H9 (cell line): ENCODE results near the gene SFTPA2. TPM values are rescaled to one million over a fixed set of nuclear protein-coding genes. Genes with fewer than 3 reads are reported as not detected.

Source experiments
- DNase-seq: peaks from one replicate; pipeline ENCODE4 v3.0.0-alpha.2; 2017
- H2AFZ ChIP-seq: one replicate; pipeline ENCODE4 v1.6.1; 2013; ENCODE audit warnings: mild to moderate bottlenecking, low read length, control low read depth, moderate library complexity
- H2AK5ac ChIP-seq: 2 replicates; pipeline ENCODE4 v1.6.1; 2013; ENCODE audit warnings: low read length, control low read depth, mixed read lengths; ENCODE audit not compliant: insufficient read length
- H2BK120ac ChIP-seq: one replicate; pipeline ENCODE4 v1.6.1; 2013; ENCODE audit warnings: low read depth, mild to moderate bottlenecking, low read length, control low read depth, inconsistent platforms; ENCODE audit not compliant: poor library complexity, severe bottlenecking
- H2BK12ac ChIP-seq: 2 replicates; pipeline ENCODE4 v1.6.1; 2013; ENCODE audit warnings: low read length, control low read depth, mixed read lengths, low read depth; ENCODE audit not compliant: insufficient read length
- H2BK15ac ChIP-seq: 2 replicates; pipeline ENCODE4 v1.6.1; 2013; ENCODE audit warnings: low read depth, low read length, control low read depth
- H2BK20ac ChIP-seq: one replicate; pipeline ENCODE4 v1.6.1; 2013; ENCODE audit warnings: low read depth, mild to moderate bottlenecking, low read length, control low read depth, inconsistent platforms; ENCODE audit not compliant: poor library complexity, severe bottlenecking
- H2BK5ac ChIP-seq: 2 replicates; pipeline ENCODE4 v1.6.1; 2013; ENCODE audit warnings: low read length, control low read depth, mixed read lengths; ENCODE audit not compliant: insufficient read length
- H3K14ac ChIP-seq: 2 replicates; pipeline ENCODE4 v1.6.1; 2013; ENCODE audit warnings: low read length, control low read depth; ENCODE audit not compliant: insufficient read depth
- H3K18ac ChIP-seq: 2 replicates; pipeline ENCODE4 v1.6.1; 2013; ENCODE audit warnings: low read depth, mild to moderate bottlenecking, mixed read lengths, low read length, control low read depth; ENCODE audit not compliant: insufficient read length
- H3K23ac ChIP-seq: 2 replicates; pipeline ENCODE4 v1.6.1; 2013; ENCODE audit warnings: low read length, control low read depth, mixed read lengths, low read depth; ENCODE audit not compliant: insufficient read length
- H3K23me2 ChIP-seq: 2 replicates; pipeline ENCODE4 v1.6.1; 2013; ENCODE audit warnings: low read depth, mild to moderate bottlenecking, mixed read lengths, low read length, control low read depth; ENCODE audit not compliant: insufficient read length, poor library complexity, severe bottlenecking
- H3K27ac ChIP-seq: 2 replicates; pipeline ENCODE4 v1.5.1; 2013; ENCODE audit warnings: low read length, control low read depth, mixed read lengths, low read depth; ENCODE audit not compliant: insufficient read length
- H3K27me3 ChIP-seq: 2 replicates; pipeline ENCODE4 v1.6.1; 2013; ENCODE audit warnings: low read length, control low read depth, inconsistent platforms; ENCODE audit not compliant: insufficient read depth
- H3K4ac ChIP-seq: 2 replicates; pipeline ENCODE4 v1.6.1; 2013; ENCODE audit warnings: low read depth, mild to moderate bottlenecking, control low read depth, inconsistent platforms, low read length, moderate library complexity
- H3K4me1 ChIP-seq: 2 replicates; pipeline ENCODE4 v1.6.1; 2013; ENCODE audit warnings: low read length, control low read depth, inconsistent platforms; ENCODE audit not compliant: insufficient read depth
- H3K4me2 ChIP-seq: 2 replicates; pipeline ENCODE4 v1.6.1; 2013; ENCODE audit warnings: low read length, control low read depth, mixed read lengths; ENCODE audit not compliant: insufficient read length, insufficient read depth
- H3K56ac ChIP-seq: 2 replicates; pipeline ENCODE4 v1.6.1; 2013; ENCODE audit warnings: low read depth, mild to moderate bottlenecking, mixed read lengths, low read length, control low read depth; ENCODE audit not compliant: insufficient read length
- H3K79me1 ChIP-seq: 2 replicates; pipeline ENCODE4 v1.6.1; 2013; ENCODE audit warnings: low read depth, mild to moderate bottlenecking, moderate library complexity, low read length, control low read depth, inconsistent platforms; ENCODE audit not compliant: insufficient read depth, poor library complexity, severe bottlenecking
- H3K79me2 ChIP-seq: 2 replicates; pipeline ENCODE4 v1.6.1; 2013; ENCODE audit warnings: low read length, control low read depth, inconsistent platforms; ENCODE audit not compliant: insufficient read depth
- H3K9ac ChIP-seq: 2 replicates; pipeline ENCODE4 v1.6.1; 2013; ENCODE audit warnings: low read length, control low read depth, mixed read lengths; ENCODE audit not compliant: insufficient read length; ENCODE audit errors: extremely low read depth
- H3K9me3 ChIP-seq: one replicate; pipeline ENCODE4 v1.6.1; 2013; ENCODE audit warnings: low read depth, low read length, inconsistent platforms; ENCODE audit not compliant: control insufficient read depth
- H3T11ph ChIP-seq: one replicate; pipeline ENCODE4 v1.6.1; 2013; ENCODE audit warnings: mild to moderate bottlenecking, low read length, control low read depth, inconsistent platforms
- H4K20me1 ChIP-seq: one replicate; pipeline ENCODE4 v1.6.1; 2013; ENCODE audit not compliant: control insufficient read depth, insufficient read length, insufficient read depth
- H4K5ac ChIP-seq: 2 replicates; pipeline ENCODE4 v1.6.1; 2013; ENCODE audit warnings: low read depth, mild to moderate bottlenecking, mixed read lengths, low read length, control low read depth; ENCODE audit not compliant: insufficient read length
- H4K8ac ChIP-seq: replicated peaks from 2 replicates; pipeline ENCODE4 v1.6.1; 2013; ENCODE audit warnings: low read length, control low read depth, mixed read lengths, low read depth; ENCODE audit not compliant: insufficient read length
- H4K91ac ChIP-seq: 2 replicates; pipeline ENCODE4 v1.6.1; 2013; ENCODE audit warnings: low read depth, mild to moderate bottlenecking, moderate library complexity, mixed read lengths, low read length, control low read depth; ENCODE audit not compliant: insufficient read length
- H3K27ac Mint-ChIP-seq, 3 experiments: 2 replicates in 2 of 3; 3 replicates in 1 of 3; pipeline ENCODE4 v1.8.0; 2020 to 2021; ENCODE audit warnings: mixed read lengths in 3 of 3, mild to moderate bottlenecking in 1 of 3, moderate library complexity in 1 of 3
- H3K27me3 Mint-ChIP-seq: 2 replicates; pipeline ENCODE4 v1.8.0; 2021; ENCODE audit warnings: low read depth, mild to moderate bottlenecking, moderate library complexity, mixed read lengths
- H3K36me3 Mint-ChIP-seq, 3 experiments: 2 replicates in 2 of 3; 3 replicates in 1 of 3; pipeline ENCODE4 v1.8.0; 2020 to 2021; ENCODE audit warnings: low read depth in 3 of 3, mixed read lengths in 3 of 3; ENCODE audit not compliant: insufficient read depth in 1 of 3
- H3K4me1 Mint-ChIP-seq, 2 experiments: 2 replicates each; pipeline ENCODE4 v1.8.0; 2020; ENCODE audit warnings: mixed read lengths in 2 of 2
- H3K4me3 Mint-ChIP-seq, 2 experiments: 2 replicates in 1 of 2; 3 replicates in 1 of 2; pipeline ENCODE4 v1.8.0; 2020 to 2021; ENCODE audit warnings: mild to moderate bottlenecking in 2 of 2, mixed read lengths in 2 of 2, moderate library complexity in 1 of 2
- H3K9me3 Mint-ChIP-seq, 2 experiments: 2 replicates in 1 of 2; 3 replicates in 1 of 2; pipeline ENCODE4 v1.8.0; 2020; ENCODE audit warnings: mild to moderate bottlenecking in 2 of 2, mixed read lengths in 2 of 2, moderate library complexity in 1 of 2
- CTCF ChIP-seq: fragments of 200-600 bp; sonication (generic); conservative IDR thresholded peaks from 3 replicates; pipeline ENCODE4 v1.8.0; 2021; ENCODE audit warnings: antibody characterized with exemption, mild to moderate bottlenecking
- WGBS: extraction: QIAGEN DNeasy Blood & Tissue Kit; methylation state at CpG from one replicate; pipeline ENCODE4 v1.1.7; 2013; ENCODE audit warnings: missing lambda C conversion rate, low lambda C conversion rate, mixed read lengths; ENCODE audit not compliant: insufficient read length; ENCODE audit errors: extremely low coverage; 5-methylcytosine and 5-hydroxymethylcytosine counted together
- total RNA-seq: library from RNA; stranded (reverse); gene quantifications from 2 replicates; pipeline ENCODE4 v1.2.1, GENCODE V29; 2021

SFTPA2 gene
- total RNA-seq, 1 experiment from 2014 or later = not detected

DNA sequence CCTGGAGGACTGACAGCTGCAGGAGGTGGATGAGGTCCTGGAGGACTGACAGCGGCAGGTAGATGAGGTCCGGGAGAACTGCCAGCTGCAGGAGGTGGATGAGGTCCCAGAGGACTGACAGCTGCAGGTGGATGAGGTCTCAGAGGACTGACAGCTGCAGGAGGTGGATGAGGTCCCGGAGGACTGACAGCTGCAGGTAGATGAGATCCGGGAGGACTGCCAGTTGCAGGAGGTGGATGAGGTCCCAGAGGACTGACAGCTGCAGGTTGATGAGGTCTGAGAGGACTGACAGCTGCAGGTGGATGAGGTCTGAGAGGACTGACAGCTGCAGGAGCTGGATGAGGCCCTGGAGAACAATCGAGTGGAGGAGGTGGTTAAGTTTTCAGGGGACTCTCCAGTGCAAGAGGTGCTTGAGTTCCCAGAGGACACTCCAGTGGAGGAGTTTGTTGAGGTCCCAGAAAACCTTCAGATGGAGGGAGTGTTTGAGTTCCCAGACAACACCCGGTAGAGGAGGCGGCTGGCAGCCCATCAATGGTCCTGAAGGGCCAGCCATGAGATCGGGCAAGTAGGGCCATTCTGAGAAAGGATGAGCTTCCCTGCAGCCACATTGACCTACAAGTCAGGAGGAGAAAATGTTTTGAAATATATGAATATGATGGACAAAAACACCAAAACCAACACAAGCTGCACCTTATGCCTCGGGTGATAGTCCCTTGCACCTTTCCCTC lies 52.6 kb downstream of the SFTPA2 start:
- H3T11ph ChIP-seq = no peak overlapping the region
- no peak overlapping the region for H2BK15ac ChIP-seq
- no peak overlapping the region for H3K4me2 ChIP-seq
- H4K8ac ChIP-seq = no peak overlapping the region
- Mint-ChIP-seq H3K27ac (no peak overlapping the region), H3K4me3 (no peak overlapping the region), H3K27me3 (peaks cover 45% of the 10 kb centered on the region), H3K4me1 (peaks cover 4 to 11% of the 10 kb centered on the region in 2 experiments), H3K36me3 (no peaks in the 10 kb centered on the region), H3K9me3 (no peaks in the 10 kb centered on the region)
- H3K18ac ChIP-seq = no peak overlapping the region
- H3K4me1 ChIP-seq = no peaks in the 10 kb centered on the region; the same call in 1 of the 2 replicates
- no peak overlapping the region for H3K56ac ChIP-seq
- no peak overlapping the region for H2BK20ac ChIP-seq
- no peak overlapping the region for H3K9ac ChIP-seq
- H2BK12ac ChIP-seq = no peak overlapping the region
- no peak overlapping the region for H3K23ac ChIP-seq
- no peaks in the 10 kb centered on the region for H3K79me1 ChIP-seq
- H3K4ac ChIP-seq = no peak overlapping the region
- H4K91ac ChIP-seq = no peak overlapping the region
- H3K14ac ChIP-seq = no peak overlapping the region
- no peaks in the 10 kb centered on the region for H3K27me3 ChIP-seq
- no peaks in the 10 kb centered on the region for H3K79me2 ChIP-seq
- H3K27ac ChIP-seq = no peak overlapping the region
- no CpG with 5 or more reads among the region's 9 CpGs for WGBS
- no peaks in the 10 kb centered on the region for H4K20me1 ChIP-seq
- no peak overlapping the region for H2AFZ ChIP-seq
- H2BK120ac ChIP-seq = no peak overlapping the region
- no peak overlapping the region for H2BK5ac ChIP-seq
- no peaks in the 10 kb centered on the region for H3K9me3 ChIP-seq
- no peak for DNase-seq
- H4K5ac ChIP-seq = no peak overlapping the region
- no peaks in the 10 kb centered on the region for H3K23me2 ChIP-seq
- no peak overlapping the region for H2AK5ac ChIP-seq
- no peak for TF ChIP-seq CTCF

Other genes starting within 250 kb of the SFTPA2 start
- 79.7 and 80.4 TPM in 2 replicates for gene PPIF, start 212.9 kb downstream of the SFTPA2 start, total RNA-seq
- 3.5 and 3.8 TPM in 2 replicates for gene ZCCHC24, start 114.8 kb downstream of the SFTPA2 start, total RNA-seq
- 0.35 and 0.39 TPM in 2 replicates for gene EIF5AL1, start 47.9 kb downstream of the SFTPA2 start, total RNA-seq
- gene SFTPA1, start 50.5 kb upstream of the SFTPA2 start, total RNA-seq = not detected in 2 replicates
- 0.07 and 0.46 TPM in 2 replicates for gene NUTM2B, start 142.8 kb upstream of the SFTPA2 start, total RNA-seq